ENCODE results near the gene BAHCC1. TPM values are rescaled to one million over a fixed set of nuclear protein-coding genes. Genes with fewer than 3 reads are reported as not detected.

Gene BAHCC1
- polyA plus RNA-seq, 3 donors, result 13.4 to 15.8 (median 15.2) TPM

GRCh38 chr17:81366648-81367047, 28.6 kb upstream of the BAHCC1 start:
- DNase-seq (ENCODE audit: low read depth in 3 of 3, low spot score in 2 of 3), result no peak

- DNase-seq (ENCODE audit: low read depth in 3 of 3, low spot score in 2 of 3), result no peak
Measured at GRCh38 chr17:81367171-81367570, 28.1 kb upstream of the BAHCC1 start.

GRCh38 chr17:81368161-81369022, 26.9 kb upstream of the BAHCC1 start:
- no peak for DNase-seq (ENCODE audit: low read depth in 3 of 3, low spot score in 2 of 3)

GRCh38 chr17:81370294-81370693, 25.0 kb upstream of the BAHCC1 start:
- no peak for DNase-seq (ENCODE audit: low read depth in 3 of 3, low spot score in 2 of 3)

- DNase-seq (ENCODE audit: low read depth in 3 of 3, low spot score in 2 of 3), result no peak
Measured at GRCh38 chr17:81371910-81372760, 23.1 kb upstream of the BAHCC1 start.

GRCh38 chr17:81373536-81374160, 21.6 kb upstream of the BAHCC1 start:
- DNase-seq (ENCODE audit: low read depth in 3 of 3, low spot score in 2 of 3), result no peak

- DNase-seq (ENCODE audit: low read depth in 3 of 3, low spot score in 2 of 3), result no peak
Measured at GRCh38 chr17:81374890-81375289, 20.4 kb upstream of the BAHCC1 start.

GRCh38 chr17:81376946-81377714, 18.1 kb upstream of the BAHCC1 start:
- no peak for DNase-seq (ENCODE audit: low read depth in 3 of 3, low spot score in 2 of 3)

GRCh38 chr17:81378941-81379511, 16.2 kb upstream of the BAHCC1 start:
- DNase-seq (ENCODE audit: low read depth in 3 of 3, low spot score in 2 of 3), result no peak

GRCh38 chr17:81379523-81379942, 15.7 kb upstream of the BAHCC1 start:
- no peak for DNase-seq (ENCODE audit: low read depth in 3 of 3, low spot score in 2 of 3)

- DNase-seq (ENCODE audit: low read depth in 3 of 3, low spot score in 2 of 3), result no peak
Measured at GRCh38 chr17:81380131-81380530, 15.1 kb upstream of the BAHCC1 start.

- no peak for DNase-seq (ENCODE audit: low read depth in 3 of 3, low spot score in 2 of 3)
Measured at GRCh38 chr17:81380666-81381518, 14.4 kb upstream of the BAHCC1 start.

GRCh38 chr17:81381632-81382577, 13.4 kb upstream of the BAHCC1 start:
- no peak for DNase-seq (ENCODE audit: low read depth in 3 of 3, low spot score in 2 of 3)

- DNase-seq (ENCODE audit: low read depth in 3 of 3, low spot score in 2 of 3), result no peak
Measured at GRCh38 chr17:81382851-81383250, 12.4 kb upstream of the BAHCC1 start.

- no peak for DNase-seq (ENCODE audit: low read depth in 3 of 3, low spot score in 2 of 3)
Measured at GRCh38 chr17:81383504-81384421, 11.5 kb upstream of the BAHCC1 start.

GRCh38 chr17:81384929-81385319, 10.3 kb upstream of the BAHCC1 start:
- DNase-seq (ENCODE audit: low read depth in 3 of 3, low spot score in 2 of 3), result no peak
